Lower leg skin (tissue), 4 donors: Measurements from ENCODE around the gene FUT9. TPM values are rescaled to one million over a fixed set of nuclear protein-coding genes. Genes with fewer than 3 reads are reported as not detected.

ENCODE experiments used
- DNase-seq, 2 donors: peaks; one replicate each; pipeline ENCODE4 v3.0.0-alpha.2; 2019; ENCODE audit warnings: low spot score in 2 of 2
- H3K4me3 ChIP-seq: fragments of 200-600 bp; sonication (generic); 2 replicates; pipeline ENCODE4 v1.5.1; 2017; ENCODE audit warnings: mild to moderate bottlenecking, low read depth; ENCODE audit not compliant: poor library complexity, severe bottlenecking
- POLR2A ChIP-seq, 2 donors: fragments of 450-650 bp; IDR thresholded peaks; one replicate each; pipeline ENCODE4 v1.6.1; 2016 to 2017; ENCODE audit warnings: antibody characterized with exemption in 2 of 2, mild to moderate bottlenecking in 1 of 2, moderate library complexity in 1 of 2
- WGBS, 2 donors: methylation state at CpG; one replicate each; pipeline ENCODE4 v1.1.5; 2018; 5-methylcytosine and 5-hydroxymethylcytosine counted together
- intact Hi-C: fragments of 100-400 bp; cut with DNase I; formaldehyde crosslinking; loops from one replicate; pipeline ENCODE4 v1.15.0; 2023; ENCODE audit warnings: low total_unique reads
- total RNA-seq, 4 donors: library from RNA; depleted of rRNA; stranded (reverse); fragments of >200 nt; gene quantifications; one replicate each; pipeline ENCODE4 v1.1.0, GENCODE V29; 2016
- TF ChIP-seq, protein P1 (sequence below), 3 donors: fragments of 450-650 bp; IDR thresholded peaks; one replicate each; pipeline ENCODE4 v1.5.1; 2016; ENCODE audit warnings: antibody characterized with exemption in 3 of 3, mild to moderate bottlenecking in 3 of 3, moderate library complexity in 2 of 3

Gene FUT9
- total RNA-seq, 4 donors from 2014 or later: 0.04 to 0.59 (median 0.19) TPM

DNA sequence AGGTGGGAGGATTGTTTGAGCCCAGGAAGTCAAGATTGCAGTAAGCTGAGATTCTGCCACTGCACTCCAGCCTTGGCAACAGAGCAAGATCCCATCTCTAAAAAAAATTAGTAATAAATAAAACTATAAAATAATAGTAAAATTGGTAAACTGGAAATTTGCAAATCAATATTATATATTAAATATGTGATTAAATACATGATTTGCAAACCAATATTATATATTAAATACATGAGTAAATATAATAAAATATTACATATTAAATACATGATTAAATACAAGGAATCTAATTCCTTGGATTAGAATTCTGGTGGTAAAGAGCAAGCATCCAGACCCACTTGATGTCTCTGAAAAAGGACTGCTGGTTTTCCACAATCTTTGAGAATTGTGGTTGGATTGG, 35.8 kb downstream of the FUT9 start:
- H3K4me3 ChIP-seq: no peak overlapping the region
- TF ChIP-seq, protein P1, sequence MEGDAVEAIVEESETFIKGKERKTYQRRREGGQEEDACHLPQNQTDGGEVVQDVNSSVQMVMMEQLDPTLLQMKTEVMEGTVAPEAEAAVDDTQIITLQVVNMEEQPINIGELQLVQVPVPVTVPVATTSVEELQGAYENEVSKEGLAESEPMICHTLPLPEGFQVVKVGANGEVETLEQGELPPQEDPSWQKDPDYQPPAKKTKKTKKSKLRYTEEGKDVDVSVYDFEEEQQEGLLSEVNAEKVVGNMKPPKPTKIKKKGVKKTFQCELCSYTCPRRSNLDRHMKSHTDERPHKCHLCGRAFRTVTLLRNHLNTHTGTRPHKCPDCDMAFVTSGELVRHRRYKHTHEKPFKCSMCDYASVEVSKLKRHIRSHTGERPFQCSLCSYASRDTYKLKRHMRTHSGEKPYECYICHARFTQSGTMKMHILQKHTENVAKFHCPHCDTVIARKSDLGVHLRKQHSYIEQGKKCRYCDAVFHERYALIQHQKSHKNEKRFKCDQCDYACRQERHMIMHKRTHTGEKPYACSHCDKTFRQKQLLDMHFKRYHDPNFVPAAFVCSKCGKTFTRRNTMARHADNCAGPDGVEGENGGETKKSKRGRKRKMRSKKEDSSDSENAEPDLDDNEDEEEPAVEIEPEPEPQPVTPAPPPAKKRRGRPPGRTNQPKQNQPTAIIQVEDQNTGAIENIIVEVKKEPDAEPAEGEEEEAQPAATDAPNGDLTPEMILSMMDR (IDR thresholded peaks at IDR 0.05): no peak
- no peak for TF ChIP-seq POLR2A (IDR thresholded peaks at IDR 0.05)
- no peak for DNase-seq
- intact Hi-C loops: no loop called here

DNA sequence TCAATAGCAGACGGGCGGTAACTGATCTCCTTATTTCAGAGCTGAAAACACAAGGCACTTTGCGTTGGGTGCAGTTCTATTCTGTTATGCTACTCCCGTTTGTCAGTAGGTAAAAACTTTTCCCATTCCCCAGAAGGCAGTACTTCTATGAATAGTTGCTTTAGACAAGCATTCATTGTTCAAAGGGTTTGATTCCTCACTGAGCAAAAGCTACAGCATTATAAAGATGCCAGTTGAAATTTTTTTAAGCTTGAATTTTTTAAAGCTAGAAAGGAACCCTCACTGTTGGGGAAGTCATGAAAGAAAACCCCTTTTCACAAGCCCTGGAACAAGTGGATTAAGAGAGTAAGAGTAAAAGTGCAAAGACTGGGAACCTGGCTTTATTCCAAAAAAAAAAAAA, 42.3 kb downstream of the FUT9 start:
- intact Hi-C loops: no loop called here
- TF ChIP-seq, protein P1 (IDR thresholded peaks at IDR 0.05): no peak
- TF ChIP-seq POLR2A (IDR thresholded peaks at IDR 0.05): no peak
- WGBS, 2 donors: 54 to 58% methylated on average over 4 of the region's 4 CpGs
- no peak for DNase-seq
- no peak overlapping the region for H3K4me3 ChIP-seq

DNA sequence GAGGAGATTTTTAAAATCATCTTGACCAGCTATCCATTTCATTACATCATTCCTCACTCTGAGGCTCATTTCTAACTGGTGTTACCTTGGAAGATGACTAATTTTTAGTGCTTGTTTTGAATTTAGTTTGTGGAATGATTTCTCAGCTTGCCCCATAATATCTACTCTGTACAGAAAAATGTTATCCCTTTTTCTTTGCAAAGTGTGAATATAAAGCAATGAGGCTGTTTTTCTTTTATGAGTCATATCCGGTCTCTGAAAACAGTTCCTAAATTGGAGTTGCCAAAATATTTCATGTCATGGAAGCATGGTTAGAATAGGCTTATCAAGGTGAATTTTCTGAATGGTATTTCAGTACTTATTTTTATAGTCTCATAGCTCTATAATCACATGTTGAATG, 43.8 kb downstream of the FUT9 start:
- H3K4me3 ChIP-seq: no peak overlapping the region
- 68 to 76% methylated on average over 1 of the region's 1 CpG for WGBS, 2 donors
- DNase-seq: no peak
- no peak for TF ChIP-seq POLR2A (IDR thresholded peaks at IDR 0.05)
- TF ChIP-seq, protein P1 (IDR thresholded peaks at IDR 0.05): no peak
- intact Hi-C loops: no loop called here

DNA sequence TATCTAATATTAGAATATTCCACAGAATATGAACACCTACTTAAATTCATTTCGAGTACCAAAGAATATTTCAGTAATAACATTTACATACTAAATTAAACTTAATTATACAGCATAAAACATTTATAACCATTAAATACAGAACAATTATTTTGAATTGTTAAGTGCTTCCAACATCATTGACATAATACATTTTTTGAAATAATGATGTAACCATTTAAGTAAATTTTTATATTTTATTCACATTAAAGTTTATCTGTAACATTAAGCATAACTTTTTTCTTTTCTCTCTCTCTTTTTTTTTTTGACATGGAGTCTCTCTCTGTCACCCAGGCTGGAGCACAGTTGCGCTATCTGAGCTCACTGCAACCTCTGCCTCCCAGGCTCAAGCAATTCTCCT, 44.5 kb downstream of the FUT9 start:
- 86 to 93% methylated on average over 2 of the region's 2 CpGs for WGBS, 2 donors
- no peak overlapping the region for H3K4me3 ChIP-seq
- no peak for DNase-seq
- TF ChIP-seq POLR2A (IDR thresholded peaks at IDR 0.05): no peak
- TF ChIP-seq, protein P1 (IDR thresholded peaks at IDR 0.05): no peak
- intact Hi-C loops: no loop called here

DNA sequence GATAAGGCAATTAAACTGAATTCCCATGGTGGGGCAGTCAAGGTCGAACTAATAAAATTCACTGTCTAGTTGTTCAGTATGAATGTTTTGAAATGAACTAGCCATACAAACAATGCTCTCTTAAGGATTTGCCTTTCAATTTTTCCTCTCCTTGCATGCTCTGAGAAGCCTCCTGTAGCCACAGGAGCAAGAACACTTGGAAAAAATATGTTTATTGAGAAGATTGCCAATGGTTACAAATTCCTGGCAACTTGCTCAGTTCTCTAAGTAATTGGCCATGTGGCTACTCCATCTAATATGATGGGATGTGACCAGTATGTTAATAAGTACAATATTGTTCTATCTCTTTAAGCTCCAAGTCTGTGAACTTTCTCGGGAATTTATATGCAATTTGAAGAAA, 49.4 kb downstream of the FUT9 start:
- WGBS, 2 donors: 69 to 75% methylated on average over 2 of the region's 2 CpGs
- DNase-seq: no peak
- TF ChIP-seq, protein P1 (IDR thresholded peaks at IDR 0.05): no peak
- no peak for TF ChIP-seq POLR2A (IDR thresholded peaks at IDR 0.05)
- intact Hi-C loops: no loop called here
- H3K4me3 ChIP-seq: no peak overlapping the region

DNA sequence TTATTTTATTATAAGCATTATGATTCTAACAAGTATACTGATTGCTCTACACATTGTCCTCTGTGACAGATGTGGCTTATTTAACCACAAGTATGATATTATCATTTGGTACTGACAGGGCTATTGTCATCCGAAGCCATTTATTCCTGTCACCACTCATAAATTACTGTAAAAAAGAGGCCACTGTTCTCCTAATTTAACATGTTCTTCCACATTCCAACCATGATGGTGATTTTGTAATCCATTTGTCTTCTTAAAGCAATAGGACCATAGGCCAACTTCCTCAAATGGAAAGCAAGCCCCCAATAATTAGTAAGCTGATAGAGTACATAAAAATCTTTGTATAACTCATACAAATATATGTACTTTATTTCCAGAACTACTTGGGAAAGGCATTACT, 50.6 kb downstream of the FUT9 start:
- TF ChIP-seq, protein P1 (IDR thresholded peaks at IDR 0.05): no peak
- TF ChIP-seq POLR2A (IDR thresholded peaks at IDR 0.05): no peak
- intact Hi-C loops: no loop called here
- no peak for DNase-seq
- no peak overlapping the region for H3K4me3 ChIP-seq
- 28 to 39% methylated on average over 1 of the region's 1 CpG for WGBS, 2 donors
